Measurements from ENCODE around the gene PHLPP1. TPM values are rescaled to one million over a fixed set of nuclear protein-coding genes. Genes with fewer than 3 reads are reported as not detected.

Gene PHLPP1
- total and polyA plus RNA-seq, 10 donors, result 1.2 to 10.6 (median 6.7) TPM

DNA sequence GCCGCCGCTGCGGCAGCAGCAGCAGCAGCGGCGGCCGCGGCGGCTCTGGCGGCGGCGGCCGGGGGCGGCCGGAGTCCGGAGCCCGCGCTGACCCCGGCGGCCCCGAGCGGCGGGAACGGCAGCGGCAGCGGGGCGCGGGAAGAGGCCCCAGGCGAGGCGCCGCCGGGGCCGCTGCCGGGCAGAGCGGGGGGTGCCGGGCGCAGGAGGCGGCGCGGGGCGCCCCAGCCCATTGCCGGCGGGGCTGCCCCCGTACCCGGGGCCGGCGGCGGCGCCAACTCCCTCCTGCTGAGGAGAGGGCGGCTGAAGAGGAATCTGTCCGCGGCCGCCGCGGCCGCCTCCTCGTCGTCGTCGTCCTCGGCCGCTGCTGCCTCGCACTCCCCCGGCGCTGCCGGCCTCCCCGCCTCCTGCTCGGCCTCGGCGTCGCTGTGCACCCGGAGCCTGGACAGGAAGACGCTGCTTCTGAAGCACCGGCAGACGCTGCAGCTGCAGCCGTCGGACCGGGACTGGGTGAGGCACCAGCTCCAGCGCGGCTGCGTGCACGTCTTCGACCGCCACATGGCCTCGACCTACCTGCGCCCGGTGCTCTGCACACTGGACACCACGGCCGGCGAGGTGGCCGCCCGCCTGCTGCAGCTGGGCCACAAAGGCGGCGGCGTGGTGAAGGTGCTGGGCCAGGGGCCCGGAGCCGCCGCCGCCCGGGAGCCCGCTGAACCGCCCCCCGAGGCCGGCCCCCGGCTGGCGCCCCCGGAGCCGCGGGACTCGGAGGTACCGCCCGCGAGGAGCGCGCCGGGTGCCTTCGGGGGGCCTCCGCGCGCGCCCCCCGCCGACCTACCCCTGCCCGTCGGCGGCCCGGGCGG, 646 bp downstream of the PHLPP1 start:
- Histone ChIP-seq H3K27ac (peak overlapping the region; percentile 90 to 97 (median 94)), H3K36me3 (no peaks in the 10 kb centered on the region), H3K4me3 (peak overlapping the region; percentile 65 to 86 (median 76)), H3K27me3 (replicated peaks in 1 of 7) (peaks cover 0 to 18% (median 4%) of the 10 kb centered on the region in 7 donors), H3K9me3 (no peaks in the 10 kb centered on the region), H3K4me1 (peaks cover 14 to 47% (median 35%) of the 10 kb centered on the region in 6 donors)
- peak; percentile 95 for DNase-seq
- TF ChIP-seq, protein P1, sequence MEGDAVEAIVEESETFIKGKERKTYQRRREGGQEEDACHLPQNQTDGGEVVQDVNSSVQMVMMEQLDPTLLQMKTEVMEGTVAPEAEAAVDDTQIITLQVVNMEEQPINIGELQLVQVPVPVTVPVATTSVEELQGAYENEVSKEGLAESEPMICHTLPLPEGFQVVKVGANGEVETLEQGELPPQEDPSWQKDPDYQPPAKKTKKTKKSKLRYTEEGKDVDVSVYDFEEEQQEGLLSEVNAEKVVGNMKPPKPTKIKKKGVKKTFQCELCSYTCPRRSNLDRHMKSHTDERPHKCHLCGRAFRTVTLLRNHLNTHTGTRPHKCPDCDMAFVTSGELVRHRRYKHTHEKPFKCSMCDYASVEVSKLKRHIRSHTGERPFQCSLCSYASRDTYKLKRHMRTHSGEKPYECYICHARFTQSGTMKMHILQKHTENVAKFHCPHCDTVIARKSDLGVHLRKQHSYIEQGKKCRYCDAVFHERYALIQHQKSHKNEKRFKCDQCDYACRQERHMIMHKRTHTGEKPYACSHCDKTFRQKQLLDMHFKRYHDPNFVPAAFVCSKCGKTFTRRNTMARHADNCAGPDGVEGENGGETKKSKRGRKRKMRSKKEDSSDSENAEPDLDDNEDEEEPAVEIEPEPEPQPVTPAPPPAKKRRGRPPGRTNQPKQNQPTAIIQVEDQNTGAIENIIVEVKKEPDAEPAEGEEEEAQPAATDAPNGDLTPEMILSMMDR (IDR thresholded peaks at IDR 0.05 in 8 of 11, conservative IDR thresholded peaks at IDR 0.05 in 3 of 11), result peak in 1 of 11 experiments; percentile 19
- TF ChIP-seq POLR2A (IDR thresholded peaks at IDR 0.05) (no peak), POLR2AphosphoS5 (IDR thresholded peaks at IDR 0.05) (peak; percentile 52 to 81 (median 73))
- WGBS, 5 donors, result 0 to 1% (median 0%) methylated on average over 69 to 127 of the region's 127 CpGs; no CpG with 5 or more reads in 1 of the 5 donors
- intact Hi-C loops (cut with DNase I; ENCODE audit: low total_unique reads), result loop anchor here (5.0 kb wide), 1 partner anchor 194 kb away; the partner anchor contains the start of gene ZCCHC2

DNA sequence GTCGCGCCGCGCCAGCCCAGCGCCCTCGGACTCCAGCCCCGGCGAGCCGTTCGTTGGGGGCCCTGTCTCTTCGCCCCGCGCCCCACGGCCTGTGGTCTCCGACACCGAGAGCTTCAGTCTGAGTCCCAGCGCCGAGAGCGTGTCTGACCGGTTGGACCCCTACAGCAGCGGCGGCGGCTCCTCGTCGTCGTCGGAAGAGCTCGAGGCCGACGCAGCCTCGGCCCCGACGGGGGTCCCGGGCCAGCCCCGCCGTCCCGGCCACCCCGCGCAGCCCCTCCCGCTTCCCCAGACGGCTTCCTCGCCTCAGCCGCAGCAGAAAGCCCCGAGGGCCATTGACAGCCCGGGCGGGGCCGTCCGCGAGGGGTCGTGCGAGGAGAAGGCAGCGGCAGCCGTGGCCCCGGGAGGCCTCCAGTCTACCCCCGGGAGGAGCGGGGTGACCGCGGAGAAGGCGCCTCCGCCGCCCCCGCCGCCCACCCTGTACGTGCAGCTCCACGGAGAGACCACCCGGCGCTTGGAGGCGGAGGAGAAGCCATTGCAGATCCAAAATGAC, 1.4 kb downstream of the PHLPP1 start:
- TF ChIP-seq, protein P1 (IDR thresholded peaks at IDR 0.05 in 8 of 11, conservative IDR thresholded peaks at IDR 0.05 in 3 of 11), result peak in 1 of 11 experiments; percentile 17
- TF ChIP-seq POLR2A (IDR thresholded peaks at IDR 0.05) (no peak), POLR2AphosphoS5 (IDR thresholded peaks at IDR 0.05) (peak in 2 of 3 donors; percentile 22 to 45)
- peaks cover 14 to 47% (median 35%) of the 10 kb centered on the region in 6 donors for H3K4me1 ChIP-seq
- peak; percentile 92 for DNase-seq
- H3K4me3 ChIP-seq, result peak overlapping the region; percentile 52 to 86 (median 74)
- peaks cover 0 to 18% (median 4%) of the 10 kb centered on the region in 7 donors for H3K27me3 ChIP-seq (replicated peaks in 1 of 7)
- H3K27ac ChIP-seq, result peak overlapping the region in 6 of 8 donors; percentile 7 to 97 (median 68)
- 0 to 1% (median 1%) methylated on average over 28 to 68 of the region's 68 CpGs; no CpG with 5 or more reads in 1 of the 5 donors for WGBS, 5 donors
- intact Hi-C loops (cut with DNase I; ENCODE audit: low total_unique reads), result loop anchor here (5.0 kb wide), 1 partner anchor 194 kb away; the partner anchor contains the start of gene ZCCHC2
- no peaks in the 10 kb centered on the region for H3K36me3 ChIP-seq
- no peaks in the 10 kb centered on the region for H3K9me3 ChIP-seq

DNA sequence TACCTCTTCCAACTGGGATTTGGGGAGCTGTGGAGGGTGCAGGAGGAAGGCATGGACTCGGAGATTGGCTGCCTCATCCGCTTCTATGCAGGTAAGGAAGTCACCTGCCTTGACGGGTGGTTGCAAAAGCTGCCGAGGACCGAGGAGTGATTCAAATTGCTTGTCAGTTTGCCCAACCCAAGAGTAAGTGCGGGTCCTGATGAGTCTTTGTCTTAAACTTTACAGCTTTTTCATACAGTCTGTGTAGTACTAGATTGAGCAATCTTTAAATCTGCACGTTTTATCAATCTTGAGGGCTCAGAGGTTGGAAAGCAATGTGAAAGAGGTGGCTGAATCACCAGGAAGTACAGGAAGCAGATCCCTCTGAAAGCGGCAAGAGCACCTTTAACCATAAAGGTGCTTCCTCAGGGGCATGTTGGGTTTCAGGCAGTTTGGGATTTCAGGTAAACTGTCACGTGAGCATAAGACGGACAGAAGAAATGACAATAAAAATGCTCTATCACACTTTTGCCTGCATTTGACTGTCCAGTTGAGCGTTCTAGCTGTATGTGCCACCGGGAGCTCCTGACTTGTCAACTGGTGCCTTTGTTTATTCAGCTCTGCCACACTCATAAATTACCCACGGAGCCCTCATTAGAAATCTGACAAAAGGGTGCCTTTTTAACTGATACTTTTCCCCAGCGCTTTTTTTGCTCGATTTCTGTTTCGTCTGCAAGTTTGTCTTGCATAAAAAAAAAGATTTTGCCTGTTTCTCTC, 2.0 kb downstream of the PHLPP1 start:
- no peak for TF ChIP-seq POLR2AphosphoS5 (IDR thresholded peaks at IDR 0.05)
- TF ChIP-seq, protein P1 (IDR thresholded peaks at IDR 0.05 in 8 of 11, conservative IDR thresholded peaks at IDR 0.05 in 3 of 11), result no peak
- no peak for TF ChIP-seq POLR2A (IDR thresholded peaks at IDR 0.05)
- peaks cover 0 to 18% (median 4%) of the 10 kb centered on the region in 7 donors for H3K27me3 ChIP-seq (replicated peaks in 1 of 7)
- peaks cover 14 to 47% (median 35%) of the 10 kb centered on the region in 6 donors for H3K4me1 ChIP-seq
- H3K27ac ChIP-seq, result peak overlapping the region in 6 of 8 donors; percentile 7 to 97 (median 68)
- H3K4me3 ChIP-seq, result peak overlapping the region; percentile 52 to 86 (median 74)
- intact Hi-C loops (cut with DNase I; ENCODE audit: low total_unique reads), result loop anchor here (5.0 kb wide), 1 partner anchor 195 kb away; the partner anchor contains the start of gene ZCCHC2
- no peaks in the 10 kb centered on the region for H3K9me3 ChIP-seq
- H3K36me3 ChIP-seq, result no peaks in the 10 kb centered on the region
- no peak for DNase-seq
- WGBS, 5 donors, result 4 to 5% (median 4%) methylated on average over 14 to 16 of the region's 16 CpGs

Measured in spleen (tissue), 11 donors.